PC-9 (cell line): ENCODE results near the gene YWHAH. TPM values are rescaled to one million over a fixed set of nuclear protein-coding genes. Genes with fewer than 3 reads are reported as not detected.

ENCODE experiments used
- BruUV-seq: library from RNA; stranded (reverse); fragments of 400-500 nt; replicated peaks from 2 replicates; lab custom pipeline; 2021; lab: Mats Ljungman, UMichigan
- CTCF ChIA-PET: fragments of 300-600 bp; sonication (Branson Sonifier 250); formaldehyde crosslinking; loops from one replicate; lab custom pipeline; 2022; ENCODE audit warnings: antibody characterized with exemption; lab: Charles Lee
- POLR2A ChIA-PET: fragments of 300-600 bp; sonication (Branson Sonifier 250); formaldehyde crosslinking; loops from one replicate; lab custom pipeline; 2022; ENCODE audit warnings: antibody characterized with exemption; ENCODE audit not compliant: unreplicated experiment; lab: Charles Lee
- DNase-seq, 2 experiments: peaks; one replicate each; pipeline versions ENCODE4 v3.0.0 to v3.0.0-alpha.2; 2015 to 2022; ENCODE audit warnings: mixed read lengths in 1 of 2
- H2AFZ ChIP-seq: fragments of 200-600 bp; sonication (generic); 2 replicates; pipeline ENCODE4 v1.8.1; 2017; ENCODE audit warnings: antibody characterized with exemption
- H3F3A ChIP-seq: fragments of 200-600 bp; sonication (generic); 2 replicates; pipeline ENCODE4 v1.8.1; 2017; ENCODE audit warnings: antibody characterized with exemption, mild to moderate bottlenecking, low read depth; ENCODE audit not compliant: insufficient read depth
- H3K27ac ChIP-seq: fragments of 200-600 bp; sonication (generic); 2 replicates; pipeline ENCODE4 v1.6.1; 2016; ENCODE audit warnings: mixed run types
- H3K27me3 ChIP-seq: fragments of 200-600 bp; sonication (generic); 2 replicates; pipeline ENCODE4 v1.6.1; 2016; ENCODE audit warnings: low read depth, mixed run types; ENCODE audit not compliant: insufficient read depth
- H3K36me3 ChIP-seq: fragments of 200-600 bp; sonication (generic); 2 replicates; pipeline ENCODE4 v1.6.1; 2016; ENCODE audit warnings: low read depth, mixed run types
- H3K4me1 ChIP-seq: fragments of 200-600 bp; sonication (generic); replicated peaks from 2 replicates; pipeline ENCODE4 v1.6.1; 2016; ENCODE audit warnings: mixed run types; ENCODE audit not compliant: insufficient read depth
- H3K4me2 ChIP-seq: fragments of 200-600 bp; sonication (generic); 2 replicates; pipeline ENCODE4 v1.6.1; 2017; ENCODE audit warnings: mixed run types
- H3K4me3 ChIP-seq: fragments of 200-600 bp; sonication (generic); 2 replicates; pipeline ENCODE4 v1.6.1; 2016; ENCODE audit warnings: mixed run types
- H3K79me2 ChIP-seq: fragments of 200-600 bp; sonication (generic); 2 replicates; pipeline ENCODE4 v1.6.1; 2017; ENCODE audit warnings: low read depth, mixed run types
- H3K9me2 ChIP-seq: fragments of 200-600 bp; sonication (generic); 2 replicates; pipeline ENCODE4 v1.8.1; 2017; ENCODE audit warnings: mild to moderate bottlenecking; ENCODE audit not compliant: insufficient read depth
- H3K9me3 ChIP-seq: fragments of 200-600 bp; sonication (generic); 2 replicates; pipeline ENCODE4 v1.8.1; 2016; ENCODE audit warnings: low read depth; ENCODE audit not compliant: insufficient read depth
- H4K20me1 ChIP-seq: fragments of 200-600 bp; sonication (generic); 2 replicates; pipeline ENCODE4 v1.8.1; 2017; ENCODE audit not compliant: insufficient read depth
- EZH2 ChIP-seq: fragments of 200-600 bp; sonication (generic); IDR thresholded peaks from 2 replicates; pipeline ENCODE4 v1.8.0; 2017; ENCODE audit warnings: antibody characterized with exemption, low read depth
- intact Hi-C: fragments of 100-400 bp; cut with micrococcal nuclease; formaldehyde crosslinking; loops from one replicate; pipeline ENCODE4 v1.10.0; 2022; ENCODE audit not compliant: unreplicated experiment
- total RNA-seq: library from RNA; stranded (reverse); gene quantifications from 2 replicates; pipeline ENCODE4 v1.2.3, GENCODE V29; 2021
- TF ChIP-seq, protein P1 (sequence below): fragments of 200-600 bp; sonication (generic); conservative IDR thresholded peaks from 2 replicates; pipeline ENCODE4 v1.6.1; 2017; ENCODE audit warnings: mixed run types, antibody characterized with exemption, mild to moderate bottlenecking, moderate library complexity

Gene YWHAH
- total RNA-seq, 1 experiment from 2014 or later = 132 TPM

DNA sequence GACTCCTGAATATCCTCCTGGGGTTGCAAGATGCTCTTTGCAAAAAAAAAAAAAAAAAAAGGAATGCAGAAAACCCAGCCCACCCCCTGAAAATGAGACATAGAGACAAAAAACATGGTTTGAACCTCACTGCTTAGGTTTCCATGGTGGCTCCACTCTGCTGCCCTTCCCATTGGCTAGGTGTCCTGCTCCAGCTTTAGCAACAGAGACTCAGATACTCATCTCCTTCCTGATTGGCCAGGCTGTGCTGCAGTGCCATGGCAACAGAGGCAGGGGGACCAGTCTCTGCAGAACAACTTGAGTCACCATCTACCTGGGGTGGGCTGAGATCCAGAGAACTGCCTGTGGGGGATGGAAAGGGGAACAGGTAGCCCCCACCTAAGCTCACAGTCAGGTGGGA is 17.4 kb upstream of the YWHAH start:
- TF ChIP-seq, protein P1, sequence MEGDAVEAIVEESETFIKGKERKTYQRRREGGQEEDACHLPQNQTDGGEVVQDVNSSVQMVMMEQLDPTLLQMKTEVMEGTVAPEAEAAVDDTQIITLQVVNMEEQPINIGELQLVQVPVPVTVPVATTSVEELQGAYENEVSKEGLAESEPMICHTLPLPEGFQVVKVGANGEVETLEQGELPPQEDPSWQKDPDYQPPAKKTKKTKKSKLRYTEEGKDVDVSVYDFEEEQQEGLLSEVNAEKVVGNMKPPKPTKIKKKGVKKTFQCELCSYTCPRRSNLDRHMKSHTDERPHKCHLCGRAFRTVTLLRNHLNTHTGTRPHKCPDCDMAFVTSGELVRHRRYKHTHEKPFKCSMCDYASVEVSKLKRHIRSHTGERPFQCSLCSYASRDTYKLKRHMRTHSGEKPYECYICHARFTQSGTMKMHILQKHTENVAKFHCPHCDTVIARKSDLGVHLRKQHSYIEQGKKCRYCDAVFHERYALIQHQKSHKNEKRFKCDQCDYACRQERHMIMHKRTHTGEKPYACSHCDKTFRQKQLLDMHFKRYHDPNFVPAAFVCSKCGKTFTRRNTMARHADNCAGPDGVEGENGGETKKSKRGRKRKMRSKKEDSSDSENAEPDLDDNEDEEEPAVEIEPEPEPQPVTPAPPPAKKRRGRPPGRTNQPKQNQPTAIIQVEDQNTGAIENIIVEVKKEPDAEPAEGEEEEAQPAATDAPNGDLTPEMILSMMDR = no peak
- no peak for TF ChIP-seq EZH2
- Histone ChIP-seq H3K4me1 (no peaks in the 10 kb centered on the region), H3F3A (no peaks in the 10 kb centered on the region), H3K4me2 (no peak overlapping the region), H4K20me1 (no peaks in the 10 kb centered on the region), H3K9me3 (no peaks in the 10 kb centered on the region), H2AFZ (no peak overlapping the region), H3K79me2 (no peaks in the 10 kb centered on the region), H3K36me3 (no peaks in the 10 kb centered on the region), H3K4me3 (no peak overlapping the region), H3K27ac (no peak overlapping the region), H3K9me2 (no peaks in the 10 kb centered on the region), H3K27me3 (peaks cover 33% of the 10 kb centered on the region; the same call in 1 of the 2 replicates)
- ChIA-PET POLR2A (no interaction called here), CTCF (no interaction called here)
- DNase-seq = no peak
- intact Hi-C loops = no loop called here
- BruUV-seq = no TSS peak

DNA sequence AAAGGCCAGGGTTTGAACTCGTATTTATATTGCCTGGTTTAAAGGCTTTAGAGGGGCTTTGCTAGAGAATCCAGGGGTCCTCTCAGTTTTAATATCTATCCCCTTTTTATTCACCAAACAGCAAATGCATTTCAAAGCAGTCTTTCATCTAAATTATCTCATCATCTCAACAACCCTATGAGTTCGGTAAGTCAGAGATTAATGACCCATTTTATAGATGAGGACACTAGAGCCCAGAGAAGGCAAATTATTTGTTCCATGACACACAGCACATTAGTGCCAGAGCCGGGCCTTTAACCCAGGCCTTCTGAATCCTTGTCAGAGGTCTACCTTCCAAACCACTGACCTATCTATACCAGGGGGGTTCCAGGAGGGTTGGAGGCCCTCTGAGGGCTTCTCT is 16.8 kb upstream of the YWHAH start:
- Histone ChIP-seq H3K9me3 (no peaks in the 10 kb centered on the region), H3K4me3 (no peak overlapping the region), H3K27me3 (peaks cover 33% of the 10 kb centered on the region; the same call in 1 of the 2 replicates), H3K27ac (no peak overlapping the region), H3K79me2 (no peaks in the 10 kb centered on the region), H3K9me2 (no peaks in the 10 kb centered on the region), H3K36me3 (no peaks in the 10 kb centered on the region), H4K20me1 (no peaks in the 10 kb centered on the region), H3K4me2 (no peak overlapping the region), H2AFZ (no peak overlapping the region), H3F3A (no peaks in the 10 kb centered on the region), H3K4me1 (no peaks in the 10 kb centered on the region)
- no peak for DNase-seq
- BruUV-seq = no TSS peak
- CTCF ChIA-PET = no interaction called here
- intact Hi-C loops = no loop called here
- POLR2A ChIA-PET = no interaction called here
- TF ChIP-seq, protein P1 = no peak
- no peak for TF ChIP-seq EZH2

DNA sequence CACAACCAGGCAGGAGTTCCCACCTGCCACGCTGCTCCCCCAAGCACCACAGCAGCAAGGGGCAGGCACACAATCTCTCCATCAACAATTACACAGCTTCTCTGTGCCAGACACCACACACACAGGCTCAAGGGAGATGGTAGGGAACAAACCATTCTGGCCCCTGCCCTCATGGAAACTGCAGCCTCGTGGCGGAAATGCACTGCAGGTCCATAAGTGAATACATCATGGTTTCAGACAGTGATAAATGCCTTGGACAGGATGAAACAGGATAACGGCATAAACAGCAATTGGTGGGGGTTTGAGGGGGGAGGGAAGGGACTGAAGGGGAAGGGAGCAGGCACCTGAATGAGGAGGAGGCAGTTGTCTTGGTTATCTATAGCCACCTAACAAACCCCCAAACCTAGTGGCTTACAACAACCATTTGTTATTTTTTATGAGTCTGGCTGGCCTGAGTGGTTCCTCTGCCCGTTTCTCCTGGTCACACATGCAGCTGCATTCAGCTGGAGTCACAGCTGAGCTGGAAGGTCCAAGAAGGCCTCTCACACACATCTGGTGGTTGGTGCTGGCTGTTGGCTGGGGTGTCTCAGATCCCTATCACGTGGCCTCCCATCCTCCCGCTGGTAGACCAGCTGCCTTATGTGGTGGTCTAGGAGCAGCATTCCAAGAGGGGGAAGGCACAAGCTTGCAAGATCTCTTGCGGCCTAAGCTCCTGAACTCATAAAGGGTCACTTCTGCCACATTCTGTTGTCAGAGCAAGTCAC is 15.0 kb upstream of the YWHAH start:
- H3F3A ChIP-seq = no peaks in the 10 kb centered on the region
- no peak overlapping the region for H3K4me3 ChIP-seq
- no peaks in the 10 kb centered on the region for H4K20me1 ChIP-seq
- intact Hi-C loops = no loop called here
- CTCF ChIA-PET = no interaction called here
- TF ChIP-seq, protein P1 = no peak
- no peak for TF ChIP-seq EZH2
- DNase-seq = no peak
- POLR2A ChIA-PET = no interaction called here
- no peak overlapping the region for H2AFZ ChIP-seq
- peaks cover 38% of the 10 kb centered on the region; the same call in 1 of the 2 replicates for H3K27me3 ChIP-seq
- no peaks in the 10 kb centered on the region for H3K79me2 ChIP-seq
- no peak overlapping the region for H3K4me2 ChIP-seq
- H3K27ac ChIP-seq = no peak overlapping the region
- H3K9me2 ChIP-seq = no peaks in the 10 kb centered on the region
- H3K36me3 ChIP-seq = no peaks in the 10 kb centered on the region
- no TSS peak for BruUV-seq
- H3K4me1 ChIP-seq = no peaks in the 10 kb centered on the region
- H3K9me3 ChIP-seq = no peaks in the 10 kb centered on the region
